CD14-positive monocyte (primary cell): Measurements from ENCODE around the gene TRABD. TPM values are rescaled to one million over a fixed set of nuclear protein-coding genes. Genes with fewer than 3 reads are reported as not detected.

Experiments used
- DNase-seq, 3 donors: peaks; one replicate each; pipeline ENCODE4 v3.0.0-alpha.2; 2011 to 2022
- H2AFZ ChIP-seq: 2 replicates; pipeline ENCODE4 v1.6.0; 2012; ENCODE audit warnings: mild to moderate bottlenecking, low read depth, low read length, inconsistent platforms; ENCODE audit not compliant: insufficient read depth, poor library complexity, severe bottlenecking
- H3K27ac ChIP-seq, 2 donors: 1 replicate in 1 of 2; 2 replicates in 1 of 2; pipeline ENCODE4 v1.5.1; 2012 to 2013; ENCODE audit warnings: low read length in 2 of 2, control low read depth in 1 of 2, inconsistent platforms in 1 of 2, low read depth in 1 of 2, mild to moderate bottlenecking in 1 of 2
- H3K27me3 ChIP-seq, 2 donors: one replicate each; pipeline versions ENCODE4 v1.6.0 to v1.6.1; 2011 to 2013; ENCODE audit warnings: low read length in 2 of 2; ENCODE audit not compliant: control insufficient read depth in 2 of 2, insufficient read depth in 2 of 2
- H3K36me3 ChIP-seq, 2 donors: replicated peaks in 1 of 2; 1 replicate in 1 of 2; 2 replicates in 1 of 2; pipeline versions ENCODE4 v1.5.1 to v1.6.1; 2012 to 2013; ENCODE audit warnings: low read length in 2 of 2, control low read depth in 1 of 2, inconsistent platforms in 1 of 2, mild to moderate bottlenecking in 1 of 2; ENCODE audit not compliant: insufficient read depth in 2 of 2, control insufficient read depth in 1 of 2
- H3K4me1 ChIP-seq, 2 donors: 1 replicate in 1 of 2; 2 replicates in 1 of 2; pipeline versions ENCODE4 v1.5.1 to v1.6.1; 2012 to 2013; ENCODE audit warnings: low read length in 2 of 2, control low read depth in 1 of 2, inconsistent platforms in 1 of 2, mild to moderate bottlenecking in 1 of 2, moderate library complexity in 1 of 2; ENCODE audit not compliant: insufficient read depth in 2 of 2, control insufficient read depth in 1 of 2
- H3K4me2 ChIP-seq: replicated peaks from 2 replicates; pipeline ENCODE3; 2012; ENCODE audit warnings: low read length, moderate library complexity, mild to moderate bottlenecking; ENCODE audit not compliant: poor library complexity, severe bottlenecking; ENCODE audit errors: extremely low read depth
- H3K4me3 ChIP-seq, 3 experiments: fragments of 200-600 bp in 1 of 3; sonication (generic) in 1 of 3; replicated peaks in 1 of 3; 1 replicate in 2 of 3; 2 replicates in 1 of 3; pipeline ENCODE4 v1.5.1; 2011 to 2013; ENCODE audit warnings: low read length in 3 of 3, mild to moderate bottlenecking in 3 of 3, control low read depth in 2 of 3, low read depth in 2 of 3, inconsistent platforms in 1 of 3, moderate library complexity in 1 of 3
- H3K79me2 ChIP-seq: 2 replicates; pipeline ENCODE4 v1.6.0; 2012; ENCODE audit warnings: mild to moderate bottlenecking, control low read depth, inconsistent platforms, low read length, moderate library complexity; ENCODE audit not compliant: insufficient read depth
- H3K9ac ChIP-seq: 2 replicates; pipeline ENCODE4 v1.6.0; 2017; ENCODE audit warnings: low read length, mild to moderate bottlenecking; ENCODE audit not compliant: insufficient read depth, poor library complexity, severe bottlenecking
- H3K9me3 ChIP-seq, 2 donors: replicated peaks in 1 of 2; 1 replicate in 1 of 2; 2 replicates in 1 of 2; pipeline versions ENCODE4 v1.5.1 to v1.6.1; 2012 to 2013; ENCODE audit warnings: low read length in 2 of 2, control low read depth in 1 of 2; ENCODE audit not compliant: control insufficient read depth in 1 of 2, insufficient read depth in 1 of 2
- H4K20me1 ChIP-seq: 2 replicates; pipeline ENCODE4 v1.6.0; 2012; ENCODE audit warnings: mild to moderate bottlenecking, low read length, control low read depth, moderate library complexity; ENCODE audit not compliant: insufficient read depth
- H3K27ac Mint-ChIP-seq, 7 donors: one replicate each; pipeline ENCODE4 v1.8.0; 2020; ENCODE audit warnings: mild to moderate bottlenecking in 7 of 7, mixed read lengths in 7 of 7, moderate library complexity in 6 of 7, inconsistent platforms in 2 of 7
- H3K27me3 Mint-ChIP-seq, 3 donors: one replicate each; pipeline ENCODE4 v1.8.0; 2021 to 2022; ENCODE audit warnings: low read depth in 3 of 3, mild to moderate bottlenecking in 3 of 3, mixed read lengths in 3 of 3, moderate library complexity in 3 of 3, inconsistent platforms in 1 of 3
- H3K36me3 Mint-ChIP-seq, 2 donors: one replicate each; pipeline ENCODE4 v1.8.0; 2020; ENCODE audit warnings: mixed read lengths in 2 of 2, inconsistent platforms in 1 of 2, mild to moderate bottlenecking in 1 of 2
- H3K4me1 Mint-ChIP-seq: one replicate; pipeline ENCODE4 v1.8.0; 2020; ENCODE audit warnings: mild to moderate bottlenecking, mixed read lengths
- H3K4me3 Mint-ChIP-seq, 2 donors: one replicate each; pipeline ENCODE4 v1.8.0; 2020; ENCODE audit warnings: mild to moderate bottlenecking in 2 of 2, mixed read lengths in 2 of 2, moderate library complexity in 1 of 2
- H3K9me3 Mint-ChIP-seq, 7 donors: one replicate each; pipeline ENCODE4 v1.8.0; 2020 to 2022; ENCODE audit warnings: mixed read lengths in 7 of 7, mild to moderate bottlenecking in 6 of 7, moderate library complexity in 6 of 7, inconsistent platforms in 2 of 7
- CTCF ChIP-seq: fragments of 200-600 bp; IDR thresholded peaks from one replicate; pipeline ENCODE4 v1.8.0; 2022; ENCODE audit warnings: antibody characterized with exemption, mild to moderate bottlenecking
- WGBS: methylation state at CpG from one replicate; pipeline ENCODE4 v1.1.5; 2013; ENCODE audit warnings: missing lambda C conversion rate; ENCODE audit not compliant: insufficient coverage; 5-methylcytosine and 5-hydroxymethylcytosine counted together
- intact Hi-C, 2 donors: fragments of 100-400 bp; cut with micrococcal nuclease; formaldehyde crosslinking; loops; one replicate each; pipeline versions ENCODE4 v1.15.0 to v1.15.1; 2023
- polyA plus RNA-seq, 3 donors: library from polyadenylated mRNA; depleted of rRNA in 1 of 3; unstranded in 2 of 3; stranded (reverse) in 1 of 3; fragments of 300-500 nt in 2 of 3; fragments of >200 nt in 1 of 3; fragmentation: Illumina TruSeq in 2 of 3; gene quantifications; 1 replicate in 2 of 3; 2 replicates in 1 of 3; pipeline ENCODE4 v1.2.3, GENCODE V29; 2012 to 2021

Gene TRABD
- polyA plus RNA-seq, 3 donors: 34.5 to 240 (median 39.3) TPM

GRCh38 chr22:50188356-50188755, 2.6 kb downstream of the TRABD start:
- peaks cover 4% of the 10 kb centered on the region in 2 donors for H3K36me3 ChIP-seq
- Mint-ChIP-seq H3K36me3 (peaks cover 13 to 21% of the 10 kb centered on the region in 2 donors), H3K4me3 (no peak overlapping the region), H3K27ac (peak overlapping the region in 4 of 7 donors; percentile 98 to 100 (median 100)), H3K9me3 (no peaks in the 10 kb centered on the region), H3K27me3 (peaks cover 0 to 4% (median 2%) of the 10 kb centered on the region in 3 donors), H3K4me1 (peaks cover 66% of the 10 kb centered on the region)
- intact Hi-C loops: loop anchor here in 1 of 2 donors (5.0 kb wide), 1 partner anchor 344 kb away; the partner anchor contains the start of gene TYMP
- H3K9ac ChIP-seq: no peak overlapping the region
- peak overlapping the region in 1 of 3 experiments; percentile 71 for H3K4me3 ChIP-seq
- peaks cover 82 to 93% of the 10 kb centered on the region in 2 donors for H3K4me1 ChIP-seq
- 94% methylated on average over 6 of the region's 11 CpGs for WGBS
- DNase-seq: no peak
- H3K79me2 ChIP-seq: peaks cover 62% of the 10 kb centered on the region
- peak overlapping the region in 1 of 2 donors; percentile 99 for H3K27ac ChIP-seq
- H3K4me2 ChIP-seq: no peak overlapping the region
- H4K20me1 ChIP-seq: no peaks in the 10 kb centered on the region
- no peaks in the 10 kb centered on the region for H3K27me3 ChIP-seq
- H2AFZ ChIP-seq: no peak overlapping the region
- no peak for TF ChIP-seq CTCF
- no peaks in the 10 kb centered on the region for H3K9me3 ChIP-seq

GRCh38 chr22:50189184-50189848, 3.6 kb downstream of the TRABD start:
- no peak for DNase-seq
- peak overlapping the region; percentile 95 for H3K9ac ChIP-seq
- H4K20me1 ChIP-seq: no peaks in the 10 kb centered on the region
- Mint-ChIP-seq H3K27ac (peak overlapping the region; percentile 98 to 100 (median 100)), H3K9me3 (no peaks in the 10 kb centered on the region), H3K4me1 (peaks cover 61% of the 10 kb centered on the region), H3K4me3 (peak overlapping the region; percentile 83 to 89), H3K36me3 (peaks cover 19 to 31% of the 10 kb centered on the region in 2 donors), H3K27me3 (peaks cover 0 to 4% (median 2%) of the 10 kb centered on the region in 3 donors)
- intact Hi-C loops: loop anchor here in 1 of 2 donors (5.0 kb wide), 1 partner anchor 343 kb away; the partner anchor contains the start of gene TYMP
- H3K4me1 ChIP-seq: peaks cover 74 to 87% of the 10 kb centered on the region in 2 donors
- no peak for TF ChIP-seq CTCF
- 70% methylated on average over 19 of the region's 20 CpGs for WGBS
- peaks cover 14% of the 10 kb centered on the region in 2 donors for H3K36me3 ChIP-seq
- peak overlapping the region; percentile 70 for H3K4me2 ChIP-seq
- H3K4me3 ChIP-seq: peak overlapping the region in 1 of 3 experiments; percentile 71
- H3K27me3 ChIP-seq: no peaks in the 10 kb centered on the region
- H2AFZ ChIP-seq: no peak overlapping the region
- no peaks in the 10 kb centered on the region for H3K9me3 ChIP-seq
- peaks cover 71% of the 10 kb centered on the region for H3K79me2 ChIP-seq
- H3K27ac ChIP-seq: peak overlapping the region; percentile 99 to 100
